PFSK-1 (cell line): Measurements from ENCODE around the gene DIPK1B.

Experiments
- FOXP2 ChIP-seq: optimal IDR thresholded peaks from 2 replicates; pipeline ENCODE3; 2011; ENCODE audit warnings: borderline replicate concordance, control low read depth, inconsistent platforms; ENCODE audit not compliant: insufficient read depth; ENCODE audit errors: extremely low read length, extremely low read depth
- POLR2AphosphoS5 ChIP-seq: IDR thresholded peaks from 2 replicates; pipeline ENCODE4 v1.6.1; 2012; ENCODE audit warnings: low read depth, mild to moderate bottlenecking, control low read depth, low read length, moderate library complexity
- SIN3A ChIP-seq: IDR thresholded peaks from 2 replicates; pipeline ENCODE4 v1.6.1; 2012; ENCODE audit warnings: mild to moderate bottlenecking, low read length, moderate library complexity, borderline replicate concordance; ENCODE audit not compliant: insufficient read depth
- TAF1 ChIP-seq: IDR thresholded peaks from 2 replicates; pipeline ENCODE4 v1.6.1; 2012; ENCODE audit warnings: low read length, control low read depth, borderline replicate concordance; ENCODE audit not compliant: insufficient read depth
- TF ChIP-seq, protein P1 (sequence below), 2 experiments: IDR thresholded peaks; 2 replicates each; pipeline versions ENCODE4 v1.6.1 to v1.8.0; 2011 to 2012; ENCODE audit warnings: low read depth in 2 of 2, low read length in 2 of 2, control low read depth in 1 of 2, inconsistent platforms in 1 of 2, mild to moderate bottlenecking in 1 of 2, moderate library complexity in 1 of 2; ENCODE audit not compliant: insufficient read depth in 1 of 2

DIPK1B gene

DNA sequence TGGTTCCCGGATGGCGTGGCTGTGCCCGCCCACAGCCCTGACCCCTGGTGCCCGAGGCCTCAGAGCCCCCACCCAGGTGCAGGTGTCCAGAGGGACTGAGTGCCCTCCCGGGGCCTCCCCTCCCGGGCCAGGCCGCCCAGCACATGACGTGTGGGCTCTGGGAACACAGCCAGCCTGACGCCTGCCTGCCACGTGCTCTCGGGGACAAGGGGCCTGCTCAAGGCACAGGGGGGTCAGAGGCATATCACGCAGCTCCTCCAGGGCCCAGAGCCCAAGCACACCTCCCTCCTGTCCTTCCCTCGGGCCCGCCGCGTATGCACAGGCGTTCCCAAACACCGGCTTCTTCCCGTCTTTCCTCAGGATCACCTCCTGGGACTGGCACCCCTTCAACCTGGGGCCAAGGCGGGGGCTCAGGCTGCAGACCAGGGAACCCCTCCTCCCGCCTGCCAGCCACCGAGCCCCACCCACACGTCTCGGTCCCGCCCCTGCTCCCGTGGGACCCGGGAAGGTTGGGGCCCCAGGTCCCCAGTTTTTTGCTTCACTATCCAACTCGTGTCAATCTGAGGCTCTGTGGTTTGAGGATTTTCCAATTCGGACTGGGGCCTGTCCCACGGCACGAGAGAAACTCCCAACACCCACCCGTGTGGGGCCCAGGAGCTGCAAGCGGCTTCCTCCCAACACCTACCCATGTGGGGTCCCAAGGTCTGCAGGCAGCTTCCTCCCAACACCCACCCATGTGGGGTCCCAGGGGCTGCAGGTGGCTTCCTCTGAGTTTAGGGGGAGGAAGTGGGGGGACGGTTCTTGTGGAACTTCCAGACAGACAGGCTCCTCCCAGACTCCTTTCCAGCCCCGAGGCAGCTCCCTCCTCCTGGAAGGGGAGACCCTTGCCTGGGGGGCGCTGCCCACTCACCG, 28.9 kb downstream of the DIPK1B start:
- TF ChIP-seq POLR2AphosphoS5: no peak
- no peak for TF ChIP-seq FOXP2
- TF ChIP-seq SIN3A: no peak
- TF ChIP-seq, protein P1, sequence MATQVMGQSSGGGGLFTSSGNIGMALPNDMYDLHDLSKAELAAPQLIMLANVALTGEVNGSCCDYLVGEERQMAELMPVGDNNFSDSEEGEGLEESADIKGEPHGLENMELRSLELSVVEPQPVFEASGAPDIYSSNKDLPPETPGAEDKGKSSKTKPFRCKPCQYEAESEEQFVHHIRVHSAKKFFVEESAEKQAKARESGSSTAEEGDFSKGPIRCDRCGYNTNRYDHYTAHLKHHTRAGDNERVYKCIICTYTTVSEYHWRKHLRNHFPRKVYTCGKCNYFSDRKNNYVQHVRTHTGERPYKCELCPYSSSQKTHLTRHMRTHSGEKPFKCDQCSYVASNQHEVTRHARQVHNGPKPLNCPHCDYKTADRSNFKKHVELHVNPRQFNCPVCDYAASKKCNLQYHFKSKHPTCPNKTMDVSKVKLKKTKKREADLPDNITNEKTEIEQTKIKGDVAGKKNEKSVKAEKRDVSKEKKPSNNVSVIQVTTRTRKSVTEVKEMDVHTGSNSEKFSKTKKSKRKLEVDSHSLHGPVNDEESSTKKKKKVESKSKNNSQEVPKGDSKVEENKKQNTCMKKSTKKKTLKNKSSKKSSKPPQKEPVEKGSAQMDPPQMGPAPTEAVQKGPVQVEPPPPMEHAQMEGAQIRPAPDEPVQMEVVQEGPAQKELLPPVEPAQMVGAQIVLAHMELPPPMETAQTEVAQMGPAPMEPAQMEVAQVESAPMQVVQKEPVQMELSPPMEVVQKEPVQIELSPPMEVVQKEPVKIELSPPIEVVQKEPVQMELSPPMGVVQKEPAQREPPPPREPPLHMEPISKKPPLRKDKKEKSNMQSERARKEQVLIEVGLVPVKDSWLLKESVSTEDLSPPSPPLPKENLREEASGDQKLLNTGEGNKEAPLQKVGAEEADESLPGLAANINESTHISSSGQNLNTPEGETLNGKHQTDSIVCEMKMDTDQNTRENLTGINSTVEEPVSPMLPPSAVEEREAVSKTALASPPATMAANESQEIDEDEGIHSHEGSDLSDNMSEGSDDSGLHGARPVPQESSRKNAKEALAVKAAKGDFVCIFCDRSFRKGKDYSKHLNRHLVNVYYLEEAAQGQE (IDR thresholded peaks at IDR 0.05; ENCODE audit: insufficient read depth in 1 of 2, low read depth in 2 of 2, low read length in 2 of 2): no peak
- TF ChIP-seq TAF1: no peak

DNA sequence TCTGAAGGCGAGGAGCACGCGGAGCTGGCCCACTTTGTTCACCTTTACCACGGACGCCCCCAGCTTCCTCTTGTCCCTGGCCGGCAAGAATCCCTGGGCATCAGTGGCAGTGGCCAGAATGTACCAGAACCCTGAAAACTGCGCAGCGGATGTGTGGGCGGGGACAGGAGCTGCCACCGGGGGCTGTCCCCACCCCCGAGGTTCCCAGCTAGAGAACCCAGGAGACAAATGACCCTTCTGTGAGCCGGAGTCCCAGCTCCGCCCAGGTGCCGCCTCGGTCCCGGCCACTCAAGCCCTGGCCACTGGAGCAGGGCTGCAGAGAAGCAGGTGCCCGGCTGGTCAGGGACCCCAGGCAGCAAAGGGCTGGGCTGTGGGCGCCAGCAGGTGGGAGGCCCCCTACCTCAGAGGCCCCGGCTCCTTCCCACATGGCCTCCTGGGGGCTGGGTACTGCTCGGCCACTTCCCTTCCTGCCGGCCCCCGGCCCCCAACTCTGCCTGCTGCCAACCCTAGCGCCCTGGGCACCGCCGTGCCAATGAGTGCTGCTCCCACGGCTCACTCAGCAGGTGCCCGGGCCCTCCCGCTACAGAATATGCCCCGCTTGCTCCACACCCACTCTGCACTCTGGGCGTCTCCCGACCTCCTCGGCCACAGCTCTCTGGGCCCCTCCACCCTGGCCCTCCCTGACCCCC, 29.7 kb downstream of the DIPK1B start:
- TF ChIP-seq, protein P1 (IDR thresholded peaks at IDR 0.05; ENCODE audit: insufficient read depth in 1 of 2, low read depth in 2 of 2, low read length in 2 of 2): no peak
- TF ChIP-seq POLR2AphosphoS5 (no peak), TAF1 (no peak), SIN3A (no peak), FOXP2 (no peak)

DNA sequence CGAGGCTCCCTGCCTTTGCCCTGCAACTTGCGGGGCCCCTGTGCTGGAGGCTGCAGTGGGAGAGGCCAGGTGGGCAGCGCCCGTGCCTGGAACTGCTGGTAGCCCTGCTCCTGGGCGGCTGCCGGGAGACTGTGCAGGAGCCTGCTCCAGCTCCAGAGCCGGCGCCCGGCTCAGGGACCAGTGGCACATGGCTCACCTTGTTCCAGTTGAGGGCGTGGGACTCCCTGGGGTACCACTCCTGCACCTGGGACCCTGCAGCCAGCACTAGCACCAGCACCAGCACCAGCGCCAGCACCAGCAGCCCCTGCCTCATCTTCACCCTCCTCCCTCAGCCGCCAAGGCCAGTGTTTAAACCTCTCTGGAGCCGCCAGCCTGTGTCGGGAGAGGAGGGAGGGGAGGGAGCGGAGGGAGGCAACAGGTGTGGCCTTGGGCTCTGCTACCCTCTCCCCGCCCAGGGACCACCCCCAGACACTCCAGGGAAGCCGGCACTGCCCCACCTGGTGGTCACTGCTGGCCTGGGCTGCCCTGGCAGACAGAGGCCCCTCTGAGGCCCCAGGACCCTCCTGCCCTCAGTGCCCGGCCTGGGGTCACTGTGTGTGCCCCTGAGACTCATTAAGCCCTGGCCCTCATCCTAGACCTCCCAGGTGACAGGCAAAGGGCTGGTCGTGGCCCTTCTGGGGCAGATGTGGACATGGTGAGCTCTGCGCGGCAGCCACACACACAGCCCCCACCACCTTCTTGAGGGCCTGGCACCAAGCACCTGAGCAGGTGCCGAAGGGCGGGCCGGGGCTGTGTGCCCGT, 30.4 kb downstream of the DIPK1B start, which contains the start of gene LCN10:
Gene LCN10 (minus strand): TSS at position 350 of the 801 bp plus-strand sequence. CDS start 37 bp downstream, at position 313.
- no peak for TF ChIP-seq POLR2AphosphoS5
- TF ChIP-seq, protein P1 (IDR thresholded peaks at IDR 0.05; ENCODE audit: insufficient read depth in 1 of 2, low read depth in 2 of 2, low read length in 2 of 2): no peak
- TF ChIP-seq FOXP2: no peak
- TF ChIP-seq SIN3A: no peak
- TF ChIP-seq TAF1: no peak

DNA sequence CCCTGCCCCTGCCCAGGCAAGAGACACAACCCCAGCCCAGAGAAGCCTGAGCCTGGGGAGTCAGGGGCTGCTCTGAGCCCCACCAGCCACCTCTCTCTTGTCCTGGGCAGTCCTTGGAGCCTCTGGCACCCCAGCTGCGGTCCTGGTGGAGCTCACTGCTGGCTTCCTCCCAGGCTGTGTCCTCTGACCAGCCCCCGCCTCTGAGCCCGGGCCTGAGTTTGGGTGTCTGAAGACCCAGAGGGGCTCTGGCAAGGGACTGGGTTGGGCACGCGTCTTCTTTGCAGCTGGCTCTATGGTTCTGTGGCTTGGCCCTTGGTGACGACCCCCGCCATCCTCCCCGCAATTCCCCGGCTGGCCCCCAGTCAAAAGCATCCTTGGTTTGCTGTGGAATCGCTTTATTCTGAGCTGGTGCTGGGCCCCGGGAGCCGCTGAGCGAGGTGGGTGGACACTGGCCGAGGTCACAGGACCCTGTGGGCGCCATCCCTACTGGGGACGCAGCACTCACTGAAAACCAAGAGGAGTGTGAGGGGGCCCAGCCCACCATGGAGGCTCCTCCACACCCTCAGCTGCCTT, 31.4 kb downstream of the DIPK1B start:
- TF ChIP-seq TAF1 (no peak), SIN3A (no peak), FOXP2 (no peak), POLR2AphosphoS5 (no peak)
- TF ChIP-seq, protein P1 (IDR thresholded peaks at IDR 0.05; ENCODE audit: insufficient read depth in 1 of 2, low read depth in 2 of 2, low read length in 2 of 2): no peak
